Esophagus muscularis mucosa (tissue), 4 donors: ENCODE results near the gene SLC25A22. TPM values are rescaled to one million over a fixed set of nuclear protein-coding genes. Genes with fewer than 3 reads are reported as not detected.

Experiments
- DNase-seq: peaks from one replicate; pipeline ENCODE4 v3.0.0-alpha.2; 2017; ENCODE audit errors: extremely low spot score
- H3K27ac ChIP-seq, 4 donors: fragments of 200-600 bp; sonication (generic); replicated peaks in 1 of 4; 1 replicate in 3 of 4; 2 replicates in 1 of 4; pipeline ENCODE4 v1.5.1; 2016 to 2019; ENCODE audit warnings: mild to moderate bottlenecking in 1 of 4
- H3K27me3 ChIP-seq, 4 donors: fragments of 200-600 bp; sonication (generic); one replicate each; pipeline versions ENCODE4 v1.5.1 to v1.6.0; 2016 to 2019
- H3K36me3 ChIP-seq, 4 donors: fragments of 200-600 bp; sonication (generic); one replicate each; pipeline ENCODE4 v1.5.1; 2016 to 2019
- H3K4me1 ChIP-seq, 4 donors: fragments of 200-600 bp; sonication (generic); one replicate each; pipeline ENCODE4 v1.5.1; 2016 to 2019
- H3K4me3 ChIP-seq, 4 donors: fragments of 200-600 bp; sonication (generic); 1 replicate in 2 of 4; 2 replicates in 2 of 4; pipeline ENCODE4 v1.5.1; 2016 to 2019; ENCODE audit warnings: mild to moderate bottlenecking in 4 of 4, moderate library complexity in 1 of 4
- H3K9me3 ChIP-seq, 4 donors: fragments of 200-600 bp; sonication (generic); 1 replicate in 3 of 4; 2 replicates in 1 of 4; pipeline ENCODE4 v1.5.1; 2016 to 2019
- CTCF ChIP-seq, 3 experiments: fragments of 200-600 bp in 2 of 3; fragments of 450-650 bp in 1 of 3; sonication (generic) in 2 of 3; IDR thresholded peaks; one replicate each; pipeline ENCODE4 v1.5.1; 2017 to 2019; ENCODE audit warnings: antibody characterized with exemption in 3 of 3, mild to moderate bottlenecking in 2 of 3, moderate library complexity in 1 of 3
- EP300 ChIP-seq: sonication (generic); formaldehyde crosslinking; IDR thresholded peaks from one replicate; pipeline ENCODE4 v1.6.1; 2017; ENCODE audit warnings: antibody characterized with exemption
- POLR2A ChIP-seq: fragments of 450-650 bp; IDR thresholded peaks from one replicate; pipeline ENCODE4 v1.6.1; 2017; ENCODE audit warnings: antibody characterized with exemption, moderate library complexity, mild to moderate bottlenecking, low read depth
- POLR2AphosphoS5 ChIP-seq, 2 donors: sonication (generic); formaldehyde crosslinking; IDR thresholded peaks; one replicate each; pipeline ENCODE4 v1.6.1; 2017; ENCODE audit warnings: antibody characterized with exemption in 2 of 2
- WGBS: methylation state at CpG from one replicate; pipeline ENCODE4 v1.1.5; 2018; 5-methylcytosine and 5-hydroxymethylcytosine counted together
- intact Hi-C: fragments of 100-400 bp; cut with DNase I; formaldehyde crosslinking; loops from one replicate; pipeline ENCODE4 v1.15.1; 2023
- total RNA-seq, 4 donors: library from RNA; depleted of rRNA; stranded (reverse); fragments of >200 nt; gene quantifications; one replicate each; pipeline versions ENCODE4 v1.1.0 to v1.2.1, GENCODE V29; 2016

The SLC25A22 gene
- total RNA-seq, 4 donors from 2014 or later, result 5.0 to 11.0 (median 9.5) TPM

GRCh38 chr11:802018-802617 is 4.0 kb upstream of the SLC25A22 start:
- Histone ChIP-seq H3K4me3 (no peak overlapping the region), H3K27ac (no peak overlapping the region), H3K9me3 (no peaks in the 10 kb centered on the region), H3K4me1 (peaks cover 27 to 49% (median 38%) of the 10 kb centered on the region in 4 donors), H3K27me3 (no peaks in the 10 kb centered on the region), H3K36me3 (peaks cover 14 to 44% (median 40%) of the 10 kb centered on the region in 4 donors)
- no peak for TF ChIP-seq POLR2AphosphoS5 (IDR thresholded peaks at IDR 0.05)
- TF ChIP-seq POLR2A, result no peak
- TF ChIP-seq EP300, result no peak
- TF ChIP-seq CTCF (IDR thresholded peaks at IDR 0.05), result no peak
- no peak for DNase-seq
- 94% methylated on average over 13 of the region's 21 CpGs for WGBS
- intact Hi-C loops, result no loop called here

- Histone ChIP-seq H3K27ac (no peak overlapping the region), H3K9me3 (no peaks in the 10 kb centered on the region), H3K4me1 (peaks cover 36 to 56% (median 46%) of the 10 kb centered on the region in 4 donors), H3K36me3 (peaks cover 14 to 44% (median 40%) of the 10 kb centered on the region in 4 donors), H3K4me3 (no peak overlapping the region), H3K27me3 (no peaks in the 10 kb centered on the region)
- DNase-seq, result no peak
- no peak for TF ChIP-seq EP300
- no peak for TF ChIP-seq POLR2A
- no peak for TF ChIP-seq POLR2AphosphoS5 (IDR thresholded peaks at IDR 0.05)
- no peak for TF ChIP-seq CTCF (IDR thresholded peaks at IDR 0.05)
- 94% methylated on average over 10 of the region's 20 CpGs for WGBS
- intact Hi-C loops, result no loop called here
These were observed 3.2 kb upstream of the SLC25A22 start for GRCh38 chr11:801097-801780.

GRCh38 chr11:800473-800872 is 2.4 kb upstream of the SLC25A22 start:
- no peak for DNase-seq
- intact Hi-C loops, result no loop called here
- Histone ChIP-seq H3K27ac (no peak overlapping the region), H3K4me3 (no peak overlapping the region), H3K9me3 (no peaks in the 10 kb centered on the region), H3K4me1 (peaks cover 39 to 56% (median 47%) of the 10 kb centered on the region in 4 donors), H3K36me3 (peaks cover 14 to 44% (median 40%) of the 10 kb centered on the region in 4 donors), H3K27me3 (no peaks in the 10 kb centered on the region)
- TF ChIP-seq POLR2A, result no peak
- TF ChIP-seq POLR2AphosphoS5 (IDR thresholded peaks at IDR 0.05), result no peak
- TF ChIP-seq EP300, result no peak
- no peak for TF ChIP-seq CTCF (IDR thresholded peaks at IDR 0.05)
- WGBS, result 91% methylated on average over 22 of the region's 30 CpGs

- Histone ChIP-seq H3K4me3 (no peak overlapping the region), H3K27ac (no peak overlapping the region), H3K36me3 (peaks cover 14 to 44% (median 40%) of the 10 kb centered on the region in 4 donors), H3K9me3 (no peaks in the 10 kb centered on the region), H3K4me1 (peaks cover 43 to 56% (median 47%) of the 10 kb centered on the region in 4 donors), H3K27me3 (no peaks in the 10 kb centered on the region)
- DNase-seq, result no peak
- no peak for TF ChIP-seq POLR2A
- TF ChIP-seq POLR2AphosphoS5 (IDR thresholded peaks at IDR 0.05), result no peak
- TF ChIP-seq CTCF (IDR thresholded peaks at IDR 0.05), result no peak
- TF ChIP-seq EP300, result no peak
- intact Hi-C loops, result no loop called here
- 88% methylated on average over 7 of the region's 32 CpGs for WGBS
These were observed 1.7 kb upstream of the SLC25A22 start for GRCh38 chr11:799641-800316.
